HFFc6 (cell line): Measurements from ENCODE around the gene BACE1-AS. TPM values are rescaled to one million over a fixed set of nuclear protein-coding genes. Genes with fewer than 3 reads are reported as not detected.

Experiments
- DNase-seq: peaks from one replicate; pipeline ENCODE4 v3.0.0-alpha.2; 2018
- H3K27ac Mint-ChIP-seq: 2 replicates; pipeline ENCODE4 v1.8.0; 2020; ENCODE audit warnings: mild to moderate bottlenecking, mixed read lengths
- H3K27me3 Mint-ChIP-seq: 2 replicates; pipeline ENCODE4 v1.8.0; 2021; ENCODE audit warnings: mild to moderate bottlenecking, moderate library complexity, mixed read lengths; ENCODE audit not compliant: insufficient read depth
- H3K36me3 Mint-ChIP-seq: 2 replicates; pipeline ENCODE4 v1.8.0; 2021; ENCODE audit warnings: low read depth, mixed read lengths
- H3K4me1 Mint-ChIP-seq: 2 replicates; pipeline ENCODE4 v1.8.0; 2020; ENCODE audit warnings: low read depth, mixed read lengths
- H3K4me3 Mint-ChIP-seq: 2 replicates; pipeline ENCODE4 v1.8.0; 2020; ENCODE audit warnings: mild to moderate bottlenecking, moderate library complexity, mixed read lengths
- H3K9me3 Mint-ChIP-seq: 2 replicates; pipeline ENCODE4 v1.8.0; 2020; ENCODE audit warnings: mild to moderate bottlenecking, mixed read lengths
- CTCF ChIP-seq: fragments of 200-600 bp; sonication (generic); IDR thresholded peaks from 2 replicates; pipeline ENCODE4 v1.5.0; 2021; ENCODE audit warnings: antibody characterized with exemption, mild to moderate bottlenecking
- total RNA-seq, 6 experiments: library from RNA; stranded (reverse); fragmentation: NEBNext Ultra II Directional; extraction: Animal tissue kit (Norgen Biotek cat#: 25700); gene quantifications; 2 replicates in 1 of 6; 3 replicates in 5 of 6; pipeline ENCODE4 v1.2.3, GENCODE V29; 2021

Gene BACE1-AS
- total RNA-seq, 6 experiments from 2014 or later: 4.3 to 6.4 (median 5.7) TPM

DNA sequence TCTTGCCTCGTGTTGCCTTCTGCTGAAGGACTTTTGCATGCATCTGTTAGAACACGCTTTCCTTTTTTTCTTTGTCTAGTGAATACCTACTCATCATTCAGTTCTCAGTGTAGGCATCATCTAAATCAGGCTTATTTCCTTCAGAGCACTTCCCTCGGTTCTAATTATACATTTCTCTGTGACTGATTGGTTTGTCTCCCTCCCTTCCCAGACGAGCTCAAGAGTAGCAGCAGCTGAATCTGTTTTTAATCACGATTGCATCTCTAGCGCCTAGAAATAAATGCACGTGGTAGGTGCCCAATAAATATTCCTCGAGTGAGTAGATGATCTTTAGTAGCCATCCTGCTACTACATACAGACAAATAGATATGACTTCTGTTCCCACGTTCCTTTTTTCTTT is 42.8 kb downstream of the BACE1-AS start:
- Mint-ChIP-seq H3K36me3 (peaks cover 24% of the 10 kb centered on the region), H3K4me1 (no peaks in the 10 kb centered on the region; the same call in none of the 2 replicates), H3K27ac (no peak overlapping the region), H3K9me3 (no peaks in the 10 kb centered on the region), H3K4me3 (no peak overlapping the region), H3K27me3 (no peaks in the 10 kb centered on the region)
- no peak for DNase-seq
- TF ChIP-seq CTCF: no peak

DNA sequence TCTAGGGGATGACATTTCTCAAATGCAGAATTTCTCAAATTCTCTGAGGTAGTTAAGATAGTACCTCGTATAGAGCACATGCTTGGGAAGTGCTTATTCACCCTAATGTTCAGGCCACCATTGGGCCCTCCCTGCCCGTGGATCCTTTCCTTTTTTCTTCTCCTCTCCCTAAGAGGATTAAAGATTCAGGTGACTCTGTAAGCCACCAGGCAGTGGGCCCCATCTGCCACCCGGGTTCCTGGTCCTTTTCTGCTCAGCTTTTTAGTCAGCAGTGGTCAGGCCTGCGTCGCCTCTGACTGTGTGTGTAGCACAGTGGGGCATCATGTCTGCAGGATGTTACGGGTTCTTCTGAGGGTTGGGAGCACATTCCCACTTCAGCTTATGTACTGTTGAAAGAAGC is 43.8 kb downstream of the BACE1-AS start:
- no peak for TF ChIP-seq CTCF
- H3K36me3 Mint-ChIP-seq: peaks cover 23% of the 10 kb centered on the region
- H3K27ac Mint-ChIP-seq: no peak overlapping the region
- H3K9me3 Mint-ChIP-seq: no peaks in the 10 kb centered on the region
- no peaks in the 10 kb centered on the region for H3K27me3 Mint-ChIP-seq
- no peak for DNase-seq
- no peak overlapping the region for H3K4me3 Mint-ChIP-seq
- H3K4me1 Mint-ChIP-seq: no peaks in the 10 kb centered on the region; the same call in none of the 2 replicates

DNA sequence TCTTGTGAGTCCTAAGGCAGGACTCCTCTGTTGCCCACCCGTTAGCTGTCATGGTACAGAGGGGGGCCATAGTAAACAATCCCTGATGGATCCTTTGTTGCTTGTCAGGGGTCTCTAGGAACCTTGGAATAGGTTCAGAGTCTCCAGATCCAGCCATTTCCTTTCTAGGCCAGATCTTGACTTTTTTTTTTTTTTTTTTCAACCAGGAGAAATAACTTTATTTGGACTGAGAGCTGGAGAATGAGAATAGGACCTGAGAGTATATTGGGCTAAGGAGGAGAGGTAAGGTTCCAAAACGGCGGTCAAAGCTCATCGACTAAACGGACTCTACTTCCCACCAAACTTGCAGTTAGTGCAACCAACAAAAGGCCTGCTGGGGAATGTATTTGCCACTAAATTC is 44.3 kb downstream of the BACE1-AS start:
- Mint-ChIP-seq H3K27ac (no peak overlapping the region), H3K36me3 (peaks cover 23% of the 10 kb centered on the region), H3K4me1 (no peaks in the 10 kb centered on the region; the same call in none of the 2 replicates), H3K9me3 (no peaks in the 10 kb centered on the region), H3K4me3 (no peak overlapping the region), H3K27me3 (no peaks in the 10 kb centered on the region)
- TF ChIP-seq CTCF: no peak
- no peak for DNase-seq

DNA sequence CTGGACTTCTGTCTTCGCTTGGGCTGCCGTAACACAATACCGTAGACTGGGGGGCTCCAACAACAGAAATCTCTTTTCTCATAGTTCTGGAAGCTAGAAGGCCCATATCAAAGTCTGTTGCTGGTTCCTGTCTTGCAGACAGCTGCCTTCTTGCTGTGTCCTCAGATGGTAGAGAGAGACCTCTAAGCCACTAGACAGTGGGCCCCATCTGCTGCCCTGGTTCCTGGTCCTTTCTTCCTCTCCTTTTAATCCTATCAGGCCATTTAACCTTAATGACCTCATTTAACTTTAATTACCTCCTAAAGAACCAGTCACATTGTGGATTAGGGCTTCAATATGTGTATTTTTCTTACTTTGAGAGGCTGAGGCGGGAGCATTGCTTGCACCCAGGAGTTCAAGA is 45.9 kb downstream of the BACE1-AS start:
- DNase-seq: no peak
- H3K4me1 Mint-ChIP-seq: no peaks in the 10 kb centered on the region
- H3K27me3 Mint-ChIP-seq: no peaks in the 10 kb centered on the region; the same call in 1 of the 2 replicates
- peaks cover 30% of the 10 kb centered on the region for H3K36me3 Mint-ChIP-seq
- H3K9me3 Mint-ChIP-seq: no peaks in the 10 kb centered on the region
- H3K4me3 Mint-ChIP-seq: no peak overlapping the region
- H3K27ac Mint-ChIP-seq: no peak overlapping the region
- no peak for TF ChIP-seq CTCF

Other genes starting within 250 kb of the BACE1-AS start
- 10 to 100 TPM; 15.6 to 23.3 (median 19.9) TPM for gene SIK3, start 192.9 kb upstream of the BACE1-AS start, total RNA-seq
- 100 to 1,000 TPM; 113 to 130 (median 122) TPM for gene PAFAH1B2, start 147.1 kb upstream of the BACE1-AS start, total RNA-seq
- 10 to 100 TPM; 33.9 to 53.9 (median 37.7) TPM for gene SIDT2, start 112.6 kb upstream of the BACE1-AS start, total RNA-seq
- 1,000 to 10,000 TPM; 1,668 to 2,517 (median 1,780) TPM for gene TAGLN, start 92.0 kb upstream of the BACE1-AS start, total RNA-seq
- 10 to 100 TPM; 64.1 to 73.6 (median 68.0) TPM for gene PCSK7, start 59.3 kb upstream of the BACE1-AS start, total RNA-seq
- gene RNF214, start 58.7 kb upstream of the BACE1-AS start, total RNA-seq: 10 to 100 TPM; 17.7 to 25.6 (median 22.1) TPM
- gene BACE1, start 24.9 kb downstream of the BACE1-AS start, total RNA-seq: 10 to 100 TPM; 59.6 to 80.8 (median 70.7) TPM
- 10 to 100 TPM; 29.0 to 35.6 (median 33.0) TPM for gene CEP164, start 36.5 kb downstream of the BACE1-AS start, total RNA-seq